ENCODE results near the gene FCAMR.

The FCAMR gene

GRCh38 chr1:206998816-206999215, 28.6 kb upstream of the FCAMR start:
- DNase-seq (ENCODE audit: low read depth), result no peak

- DNase-seq (ENCODE audit: low read depth), result no peak
Observed at GRCh38 chr1:206992790-206993189, 22.5 kb upstream of the FCAMR start.

- no peak for DNase-seq (ENCODE audit: low read depth)
Observed at GRCh38 chr1:206987873-206988272, 17.6 kb upstream of the FCAMR start.

GRCh38 chr1:206986885-206987284, 16.6 kb upstream of the FCAMR start:
- no peak for DNase-seq (ENCODE audit: low read depth)

GRCh38 chr1:206986402-206986801, 16.1 kb upstream of the FCAMR start:
- no peak for DNase-seq (ENCODE audit: low read depth)

GRCh38 chr1:206985162-206985749, 15.0 kb upstream of the FCAMR start:
- DNase-seq (ENCODE audit: low read depth), result no peak

- peak; percentile 22 for DNase-seq (ENCODE audit: low read depth)
Observed at GRCh38 chr1:206982216-206982615, 12.0 kb upstream of the FCAMR start.

- no peak for DNase-seq (ENCODE audit: low read depth)
Observed at GRCh38 chr1:206979379-206980043, 9.3 kb upstream of the FCAMR start.

GRCh38 chr1:206978259-206978658, 8.0 kb upstream of the FCAMR start:
- no peak for DNase-seq (ENCODE audit: low read depth)

GRCh38 chr1:206975306-206975705, 5.0 kb upstream of the FCAMR start:
- DNase-seq (ENCODE audit: low read depth), result no peak

- no peak for DNase-seq (ENCODE audit: low read depth)
Observed at GRCh38 chr1:206974140-206974539, 3.9 kb upstream of the FCAMR start.

- no peak for DNase-seq (ENCODE audit: low read depth)
Observed at GRCh38 chr1:206972728-206973127, 2.5 kb upstream of the FCAMR start.

GRCh38 chr1:206971029-206971655, 882 bp upstream of the FCAMR start:
- DNase-seq (ENCODE audit: low read depth), result no peak

GRCh38 chr1:206969090-206969489, 1.2 kb downstream of the FCAMR start:
- no peak for DNase-seq (ENCODE audit: low read depth)

GRCh38 chr1:206967096-206967849, 3.0 kb downstream of the FCAMR start:
- no peak for DNase-seq (ENCODE audit: low read depth)

- DNase-seq (ENCODE audit: low read depth), result no peak
Observed at GRCh38 chr1:206965781-206966180, 4.5 kb downstream of the FCAMR start.

GRCh38 chr1:206963740-206964139, 6.5 kb downstream of the FCAMR start:
- no peak for DNase-seq (ENCODE audit: low read depth)

GRCh38 chr1:206963119-206963712, 7.0 kb downstream of the FCAMR start:
- no peak for DNase-seq (ENCODE audit: low read depth)

GRCh38 chr1:206962272-206962671, 8.0 kb downstream of the FCAMR start:
- no peak for DNase-seq (ENCODE audit: low read depth)

GRCh38 chr1:206961668-206962067, 8.6 kb downstream of the FCAMR start:
- no peak for DNase-seq (ENCODE audit: low read depth)

GRCh38 chr1:206960676-206961386, 9.4 kb downstream of the FCAMR start:
- DNase-seq (ENCODE audit: low read depth), result no peak

- no peak for DNase-seq (ENCODE audit: low read depth)
Observed at GRCh38 chr1:206958144-206958543, 12.1 kb downstream of the FCAMR start.
